Inflammatory macrophage treated with lipopolysaccharide for 1 hour (primary cell): ENCODE results near the gene SLC35A5.
"Not testable (repeated sequence)": the region's sequence is repeated elsewhere in the genome, so short reads cannot be mapped to it uniquely, and the experiment has no call there.

Experiments
- DNase-seq, 2 donors: peaks; one replicate each; pipeline ENCODE4 v3.0.0-alpha.2; 2020 to 2022

Gene SLC35A5

GRCh38 chr3:112561734-112562529, at the start of gene SLC35A5, which contains the start of gene ATG3:
TSS of gene SLC35A5 (plus strand) at chr3:112562045. CDS start at chr3:112563404, 1,359 bp downstream.
TSS of gene ATG3 (minus strand) at chr3:112561962. CDS start at chr3:112561528, 434 bp downstream.
- DNase-seq = peak; percentile 98

GRCh38 chr3:112512320-112512719, 49.5 kb upstream of the SLC35A5 start:
- DNase-seq = no peak

- DNase-seq = no peak
Observed at GRCh38 chr3:112514527-112515128, 47.2 kb upstream of the SLC35A5 start.

- DNase-seq = peak; percentile 25 to 28
Observed at GRCh38 chr3:112518970-112519369, 42.9 kb upstream of the SLC35A5 start.

GRCh38 chr3:112519424-112520001, 42.3 kb upstream of the SLC35A5 start:
- DNase-seq = peak; percentile 53 to 79

- not testable (repeated sequence) for DNase-seq
Observed at GRCh38 chr3:112524127-112524526, 37.7 kb upstream of the SLC35A5 start.

- no peak for DNase-seq
Observed at GRCh38 chr3:112530573-112530972, 31.3 kb upstream of the SLC35A5 start.

- peak; percentile 27 to 64 for DNase-seq
Observed at GRCh38 chr3:112531358-112531781, 30.5 kb upstream of the SLC35A5 start.

- peak in 1 of 2 donors; percentile 32 for DNase-seq
Observed at GRCh38 chr3:112539825-112540650, 21.8 kb upstream of the SLC35A5 start.

- no peak for DNase-seq
Observed at GRCh38 chr3:112546216-112546759, 15.6 kb upstream of the SLC35A5 start.

GRCh38 chr3:112550859-112551258, 11.0 kb upstream of the SLC35A5 start:
- DNase-seq = no peak

- peak; percentile 45 to 52 for DNase-seq
Observed at GRCh38 chr3:112555535-112556170, 6.2 kb upstream of the SLC35A5 start.

GRCh38 chr3:112557976-112558375, 3.9 kb upstream of the SLC35A5 start:
- peak; percentile 72 for DNase-seq

- no peak for DNase-seq
Observed at GRCh38 chr3:112560307-112560706, 1.5 kb upstream of the SLC35A5 start.

- DNase-seq = peak; percentile 74 to 76
Observed at GRCh38 chr3:112560721-112561483, 943 bp upstream of the SLC35A5 start.

GRCh38 chr3:112561484-112561733, 436 bp upstream of the SLC35A5 start:
- DNase-seq = no peak

- not testable (repeated sequence) for DNase-seq
Observed at GRCh38 chr3:112564247-112564939, 2.5 kb downstream of the SLC35A5 start.

- DNase-seq = no peak
Observed at GRCh38 chr3:112564940-112565305, 3.1 kb downstream of the SLC35A5 start.

GRCh38 chr3:112568642-112569041, 6.8 kb downstream of the SLC35A5 start:
- DNase-seq = no peak

GRCh38 chr3:112569265-112569664, 7.4 kb downstream of the SLC35A5 start:
- DNase-seq = no peak

- DNase-seq = peak; percentile 32 to 60
Observed at GRCh38 chr3:112572701-112573100, 10.9 kb downstream of the SLC35A5 start.
